GM12874 (cell line): ENCODE measurements around the gene SDCCAG8.

Source experiments
- TF ChIP-seq, protein P1 (sequence below): IDR thresholded peaks from 2 replicates; pipeline ENCODE4 v1.5.1; 2011; ENCODE audit warnings: low read depth, mild to moderate bottlenecking, control low read depth, low read length, moderate library complexity; ENCODE audit not compliant: insufficient read depth

Gene SDCCAG8

GRCh38 chr1:243322326-243322725 is 66.5 kb downstream of the SDCCAG8 start:
- TF ChIP-seq, protein P1, sequence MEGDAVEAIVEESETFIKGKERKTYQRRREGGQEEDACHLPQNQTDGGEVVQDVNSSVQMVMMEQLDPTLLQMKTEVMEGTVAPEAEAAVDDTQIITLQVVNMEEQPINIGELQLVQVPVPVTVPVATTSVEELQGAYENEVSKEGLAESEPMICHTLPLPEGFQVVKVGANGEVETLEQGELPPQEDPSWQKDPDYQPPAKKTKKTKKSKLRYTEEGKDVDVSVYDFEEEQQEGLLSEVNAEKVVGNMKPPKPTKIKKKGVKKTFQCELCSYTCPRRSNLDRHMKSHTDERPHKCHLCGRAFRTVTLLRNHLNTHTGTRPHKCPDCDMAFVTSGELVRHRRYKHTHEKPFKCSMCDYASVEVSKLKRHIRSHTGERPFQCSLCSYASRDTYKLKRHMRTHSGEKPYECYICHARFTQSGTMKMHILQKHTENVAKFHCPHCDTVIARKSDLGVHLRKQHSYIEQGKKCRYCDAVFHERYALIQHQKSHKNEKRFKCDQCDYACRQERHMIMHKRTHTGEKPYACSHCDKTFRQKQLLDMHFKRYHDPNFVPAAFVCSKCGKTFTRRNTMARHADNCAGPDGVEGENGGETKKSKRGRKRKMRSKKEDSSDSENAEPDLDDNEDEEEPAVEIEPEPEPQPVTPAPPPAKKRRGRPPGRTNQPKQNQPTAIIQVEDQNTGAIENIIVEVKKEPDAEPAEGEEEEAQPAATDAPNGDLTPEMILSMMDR: no peak

DNA sequence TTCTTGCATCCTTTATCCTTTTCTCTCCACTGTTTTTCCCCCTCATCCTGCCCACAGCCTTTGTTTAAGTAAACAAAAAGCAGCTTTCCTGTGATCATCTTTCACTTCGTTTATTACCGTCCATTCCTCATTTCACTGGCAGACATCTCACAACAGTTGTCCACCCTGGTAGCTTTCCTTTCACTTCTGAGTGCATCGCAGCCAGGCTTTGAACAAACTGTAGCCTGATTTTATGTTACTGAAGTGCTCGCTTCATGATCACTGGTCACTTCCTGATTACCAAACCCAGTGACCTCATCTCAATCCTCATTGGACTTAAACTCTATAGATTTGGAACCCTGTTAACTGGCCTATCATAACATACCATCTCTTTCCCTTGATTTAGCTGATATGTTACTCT is 67.7 kb downstream of the SDCCAG8 start:
- TF ChIP-seq, protein P1: no peak

DNA sequence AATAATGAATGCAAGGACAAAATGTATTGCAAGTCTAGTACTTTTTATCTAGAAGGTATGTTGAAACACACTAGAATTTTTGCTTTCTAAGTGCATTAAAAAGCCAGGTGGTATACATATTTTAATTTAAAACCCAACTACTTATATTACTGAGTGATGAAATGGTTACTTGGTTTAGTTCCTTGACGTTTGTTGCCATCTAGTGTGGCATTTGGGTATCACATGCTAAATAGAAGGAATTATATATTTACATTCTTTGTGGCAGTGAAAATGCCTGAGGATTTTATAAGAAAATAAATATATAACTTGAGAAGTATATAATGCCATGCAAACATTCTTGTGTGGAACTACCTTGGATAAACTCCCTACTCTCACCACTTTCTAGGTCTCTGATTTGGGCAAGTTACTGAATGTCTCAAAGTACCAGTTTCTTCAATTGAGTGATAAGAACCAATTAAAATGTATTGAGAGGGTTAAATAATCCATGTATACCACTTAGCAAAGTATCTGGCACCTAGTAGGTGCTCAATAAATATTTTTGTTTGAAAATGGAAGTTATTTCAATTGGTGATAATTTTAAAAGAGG is 69.6 kb downstream of the SDCCAG8 start:
- TF ChIP-seq, protein P1: peak; percentile 35; the same call in 1 of the 2 replicates

GRCh38 chr1:243332440-243332839 is 76.6 kb downstream of the SDCCAG8 start:
- TF ChIP-seq, protein P1: no peak

DNA sequence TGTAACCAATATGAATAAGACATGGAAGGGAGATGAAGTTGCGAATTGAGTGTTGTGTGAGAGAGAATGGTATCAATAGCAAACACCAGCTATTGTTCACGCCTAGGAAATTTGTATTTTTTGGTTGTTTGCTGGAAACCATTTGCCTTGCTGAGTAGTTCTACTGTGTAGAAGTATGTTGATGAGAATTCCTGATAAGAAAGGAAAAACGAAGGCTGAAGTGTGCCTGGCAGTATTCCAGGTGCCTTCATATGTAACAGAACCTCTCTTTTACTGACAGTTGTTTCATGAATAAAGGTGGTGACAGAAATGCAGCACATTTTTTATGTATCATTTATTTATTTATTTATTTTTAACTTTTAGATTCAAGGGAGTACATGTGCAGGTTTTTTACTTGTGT is 79.5 kb downstream of the SDCCAG8 start:
- TF ChIP-seq, protein P1: no peak

DNA sequence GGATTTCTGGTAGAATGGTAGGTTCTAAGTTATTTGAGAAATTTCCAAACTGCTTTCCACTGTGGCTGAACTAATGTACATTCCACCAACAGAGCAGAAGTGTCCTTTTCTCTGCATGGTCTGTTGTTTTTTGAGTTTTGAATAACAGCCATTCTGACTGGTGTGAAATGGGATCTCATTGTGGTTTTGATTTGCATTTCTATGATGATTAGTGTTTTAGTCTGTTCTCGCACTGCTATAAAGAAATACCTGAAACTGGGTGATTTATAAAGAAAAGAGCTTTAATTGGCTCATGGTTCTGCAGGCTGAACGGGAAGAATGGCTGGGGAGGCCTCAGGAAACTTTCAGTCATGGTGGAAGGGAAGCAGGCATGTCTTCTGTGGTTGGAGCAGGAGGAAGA is 80.3 kb downstream of the SDCCAG8 start:
- TF ChIP-seq, protein P1: no peak

- TF ChIP-seq, protein P1: no peak
Observed at GRCh38 chr1:243341074-243341473, 85.2 kb downstream of the SDCCAG8 start.
